ENCODE data around the gene UXS1.

Gene UXS1

GRCh38 chr2:106129150-106129549, 65.0 kb downstream of the UXS1 start:
- DNase-seq = no peak

GRCh38 chr2:106127776-106128268, 66.3 kb downstream of the UXS1 start:
- DNase-seq = no peak

DNA sequence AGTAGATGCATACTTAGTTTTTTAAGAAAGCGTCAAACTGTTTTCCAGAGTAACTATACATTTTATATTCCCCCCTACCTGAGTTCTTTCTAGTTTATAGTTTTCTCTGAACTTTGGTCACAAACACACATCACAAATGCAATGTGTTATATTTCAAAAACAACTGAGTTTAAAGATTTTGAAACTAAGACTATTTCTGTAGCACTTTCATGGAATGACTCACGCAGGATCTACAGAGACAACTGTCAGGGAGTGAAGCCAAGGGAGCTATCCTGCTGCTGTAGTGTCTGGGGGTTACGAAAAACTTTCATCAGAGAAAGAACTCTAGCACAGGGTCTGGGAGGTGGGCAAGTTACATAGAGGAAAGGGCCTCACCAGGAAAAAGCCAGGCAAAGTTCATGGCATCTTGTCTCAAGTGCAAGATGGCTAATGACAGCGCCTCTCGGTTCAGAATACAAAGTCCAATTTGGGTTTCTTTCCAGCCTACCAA, 66.8 kb downstream of the UXS1 start:
- DNase-seq = no peak

DNA sequence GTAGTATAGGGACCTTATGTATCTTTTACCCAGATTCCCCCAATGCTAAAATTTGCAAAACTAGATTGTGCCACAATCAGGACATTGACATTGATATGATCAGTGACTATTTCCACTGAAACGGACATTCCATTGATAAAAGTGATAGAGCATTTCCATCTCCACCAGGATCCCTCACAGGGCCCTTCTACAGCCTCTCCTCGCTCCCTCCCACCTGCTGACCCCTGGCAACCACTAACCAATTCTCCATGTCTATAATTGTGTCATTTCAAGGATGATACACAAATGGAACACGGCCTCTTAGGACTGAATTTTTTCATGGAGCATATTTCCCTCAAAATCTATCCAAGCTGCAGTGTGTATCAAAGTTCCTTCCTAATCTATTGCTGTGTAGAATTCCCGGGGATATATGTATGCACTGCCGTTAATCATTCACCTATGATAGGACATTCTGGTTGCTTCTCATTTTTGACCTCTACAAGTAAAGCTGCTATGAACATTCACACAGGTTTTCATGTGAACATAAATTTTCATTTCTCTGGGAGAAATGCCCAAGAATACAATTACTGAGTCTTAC, 67.3 kb downstream of the UXS1 start:
- DNase-seq = no peak

DNA sequence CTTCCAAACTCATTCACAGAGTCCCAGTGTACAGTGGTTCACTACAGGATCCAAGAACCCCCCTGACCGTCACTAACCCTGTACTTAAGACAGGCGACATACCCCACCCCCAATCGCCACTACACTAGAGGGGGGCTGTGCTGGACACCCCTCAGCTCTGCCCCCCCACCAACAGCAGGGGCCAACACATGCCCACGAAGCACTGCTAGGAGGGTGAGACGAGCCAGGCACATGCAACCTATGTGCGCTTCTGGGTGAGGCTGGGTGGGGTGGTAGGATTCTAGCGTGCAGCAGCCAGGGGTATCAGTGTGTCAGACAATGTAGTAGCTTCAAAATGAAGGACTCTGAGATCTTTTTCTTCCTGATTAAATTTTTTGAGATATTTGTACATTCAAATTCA, 67.8 kb downstream of the UXS1 start:
- DNase-seq = no peak

DNA sequence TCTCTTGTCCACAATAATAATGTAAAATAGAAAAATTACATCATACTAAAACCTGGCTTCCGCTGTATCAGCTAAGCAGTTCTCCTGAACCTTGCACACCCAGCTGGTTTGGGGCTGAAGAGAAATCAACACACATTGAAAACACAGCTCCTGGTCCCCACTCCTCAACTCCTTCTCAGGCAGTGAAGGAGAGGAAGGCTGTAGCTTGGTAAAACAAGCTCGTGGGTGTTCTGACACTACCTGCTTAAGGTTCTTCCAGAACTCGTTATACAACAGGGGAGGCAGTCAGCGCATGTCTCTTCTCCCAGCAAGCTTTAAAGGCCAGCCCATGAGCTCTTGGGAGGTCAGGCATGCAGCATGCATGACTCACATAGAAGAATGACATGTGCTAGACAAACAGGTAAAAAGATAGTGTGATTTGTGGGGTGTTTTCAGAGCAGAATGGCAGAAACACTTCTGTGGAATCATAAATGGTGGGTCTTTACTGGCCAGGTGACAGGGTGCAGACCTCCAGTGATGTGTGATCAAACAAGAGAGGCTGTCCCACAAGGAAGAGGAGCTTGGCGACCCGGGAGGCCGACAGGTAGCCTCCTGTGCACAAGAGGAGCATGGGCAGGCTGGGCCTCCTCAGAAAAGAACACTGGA, 69.1 kb downstream of the UXS1 start:
- DNase-seq = no peak

DNA sequence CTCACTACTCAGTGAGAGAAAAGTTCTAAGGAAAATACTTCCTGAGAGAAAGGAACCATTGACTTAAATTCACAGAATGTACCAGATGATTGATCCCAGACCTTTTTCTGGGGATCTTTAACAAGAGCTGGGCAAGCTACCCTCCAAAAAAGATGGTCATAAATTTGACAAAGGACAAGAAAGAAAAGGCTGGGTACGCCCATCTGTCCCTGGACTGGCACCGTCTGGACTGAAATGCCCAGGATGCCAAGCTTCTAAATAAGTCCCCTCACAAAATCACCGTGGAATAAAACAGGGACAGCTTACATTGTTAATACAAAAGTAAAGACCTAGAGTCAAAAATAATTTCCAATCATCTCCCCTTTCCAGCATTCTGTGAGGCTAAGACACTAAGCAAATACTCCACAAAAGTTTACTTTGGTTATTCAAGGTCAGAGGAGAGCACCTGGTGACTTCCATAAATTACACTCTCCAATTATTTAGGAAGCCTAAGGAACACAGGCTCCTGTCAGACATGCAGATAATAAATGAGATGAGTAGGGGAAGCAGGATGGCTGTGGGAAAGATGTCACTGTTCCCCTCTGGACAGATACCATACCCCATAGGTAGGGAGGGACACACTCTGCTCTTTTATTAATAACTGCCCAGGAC, 69.9 kb downstream of the UXS1 start:
- no peak for DNase-seq

GRCh38 chr2:106122157-106122556, 71.9 kb downstream of the UXS1 start:
- DNase-seq = no peak

DNA sequence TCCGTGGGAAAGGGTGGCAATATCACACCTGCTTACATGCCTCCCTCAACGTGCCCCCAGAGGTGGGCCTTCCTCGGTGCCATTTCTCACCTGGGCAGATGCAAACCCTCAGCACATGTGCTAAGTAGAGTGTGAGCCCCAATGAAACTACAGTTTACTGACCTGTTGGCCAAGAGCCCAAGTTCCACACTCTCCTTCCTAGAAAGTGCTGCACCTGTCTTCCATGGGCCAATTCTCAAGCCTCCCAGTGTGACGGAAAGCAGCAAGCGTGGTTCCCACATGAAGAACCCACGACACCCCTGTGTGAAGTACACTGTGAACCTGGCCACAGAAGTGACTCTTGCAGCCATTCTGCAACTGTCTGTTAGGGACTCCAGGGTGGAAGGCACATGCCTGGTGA, 73.7 kb downstream of the UXS1 start:
- DNase-seq = no peak

GRCh38 chr2:106119074-106119473, 75.0 kb downstream of the UXS1 start:
- no peak for DNase-seq

GRCh38 chr2:106117882-106118684, 76.0 kb downstream of the UXS1 start:
- no peak for DNase-seq

DNA sequence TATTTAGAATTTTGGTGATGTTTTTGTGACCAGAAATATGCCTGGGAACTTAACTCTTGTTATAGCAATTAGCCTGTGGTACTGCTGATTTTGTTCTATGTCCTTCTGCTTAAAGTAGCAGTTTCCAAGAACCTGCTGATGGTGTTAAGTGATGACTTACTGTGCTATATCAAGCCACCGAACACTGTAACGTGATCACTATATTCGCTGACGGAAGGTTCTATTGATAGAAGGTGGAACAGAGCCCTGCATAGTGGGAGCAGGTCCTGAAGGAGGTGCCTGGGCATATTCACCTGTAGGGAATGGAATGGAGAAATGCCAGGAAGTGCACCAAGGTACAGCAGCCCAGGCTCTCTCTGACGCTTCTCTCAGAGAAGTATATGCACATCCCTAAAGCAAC, 76.8 kb downstream of the UXS1 start:
- DNase-seq = no peak

DNA sequence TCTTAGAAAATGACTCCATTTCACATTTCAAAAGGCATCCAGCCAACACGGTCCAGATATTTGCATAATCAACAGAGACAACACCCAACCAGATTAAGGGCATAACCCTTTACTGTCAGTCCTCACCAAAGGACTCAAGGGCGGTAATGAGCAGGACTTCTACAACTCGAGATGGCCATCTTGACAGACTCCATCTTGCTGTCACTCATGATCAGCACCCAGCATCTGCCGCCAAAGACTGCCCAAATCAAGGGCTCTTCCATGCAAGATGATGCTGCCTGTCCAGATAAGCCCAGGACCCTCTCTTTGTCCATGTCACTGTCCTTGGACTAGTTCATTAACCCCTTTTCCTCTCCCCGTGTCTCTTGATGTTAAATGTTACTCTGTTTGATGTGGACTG, 77.9 kb downstream of the UXS1 start:
- DNase-seq = no peak

- DNase-seq = no peak
These were observed 78.4 kb downstream of the UXS1 start for GRCh38 chr2:106115665-106116064.

DNA sequence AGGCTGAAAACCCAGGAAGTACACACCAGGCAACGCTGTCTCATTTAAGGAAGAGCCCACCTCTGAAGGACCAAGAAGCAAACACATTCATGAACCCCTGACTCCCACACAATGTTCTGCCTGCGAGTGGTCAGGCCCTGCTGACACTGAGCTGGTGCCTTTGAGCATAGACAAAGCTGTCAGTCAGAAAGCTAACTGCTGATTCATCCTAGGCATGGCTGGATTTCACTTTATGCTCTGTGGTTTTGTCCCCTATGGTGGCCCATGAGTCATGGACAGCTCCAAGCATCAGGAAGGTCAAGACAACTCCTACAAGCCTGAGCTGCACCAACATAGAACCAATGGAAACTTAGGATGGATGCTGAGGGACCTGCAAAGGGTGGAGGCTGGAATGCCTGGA, 78.9 kb downstream of the UXS1 start:
- no peak for DNase-seq

GRCh38 chr2:106114166-106114565, 79.9 kb downstream of the UXS1 start:
- DNase-seq = no peak

DNA sequence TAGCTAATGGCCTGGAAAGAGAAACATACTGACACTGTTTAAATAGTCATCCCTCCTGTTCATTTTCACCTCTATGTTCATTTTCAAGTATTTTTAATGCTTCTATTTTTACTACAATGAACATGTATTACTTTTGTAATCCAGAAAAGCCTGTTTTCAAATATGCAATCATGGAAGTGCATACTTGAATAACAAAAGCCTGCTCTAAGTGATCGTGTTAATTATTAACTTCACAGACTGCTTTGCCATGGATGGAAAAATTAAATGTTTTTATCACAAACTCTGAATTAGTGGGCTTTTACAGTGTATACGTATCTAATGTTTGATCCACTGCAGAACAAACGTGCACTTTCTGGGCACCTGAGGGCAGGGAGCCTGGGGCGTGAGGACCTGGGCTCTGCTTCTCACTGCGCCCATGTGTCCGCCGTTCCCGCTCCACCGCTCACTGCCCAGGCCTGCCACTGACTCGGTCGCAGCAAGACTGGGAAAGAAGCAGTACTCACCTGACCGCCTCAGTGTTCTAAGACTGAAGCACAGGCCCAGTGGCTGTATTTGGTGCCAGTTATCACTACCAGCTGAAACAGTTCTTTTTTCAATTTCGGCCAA, 80.6 kb downstream of the UXS1 start:
- DNase-seq = no peak

- DNase-seq = no peak
These were observed 82.1 kb downstream of the UXS1 start for GRCh38 chr2:106111882-106112571.

DNA sequence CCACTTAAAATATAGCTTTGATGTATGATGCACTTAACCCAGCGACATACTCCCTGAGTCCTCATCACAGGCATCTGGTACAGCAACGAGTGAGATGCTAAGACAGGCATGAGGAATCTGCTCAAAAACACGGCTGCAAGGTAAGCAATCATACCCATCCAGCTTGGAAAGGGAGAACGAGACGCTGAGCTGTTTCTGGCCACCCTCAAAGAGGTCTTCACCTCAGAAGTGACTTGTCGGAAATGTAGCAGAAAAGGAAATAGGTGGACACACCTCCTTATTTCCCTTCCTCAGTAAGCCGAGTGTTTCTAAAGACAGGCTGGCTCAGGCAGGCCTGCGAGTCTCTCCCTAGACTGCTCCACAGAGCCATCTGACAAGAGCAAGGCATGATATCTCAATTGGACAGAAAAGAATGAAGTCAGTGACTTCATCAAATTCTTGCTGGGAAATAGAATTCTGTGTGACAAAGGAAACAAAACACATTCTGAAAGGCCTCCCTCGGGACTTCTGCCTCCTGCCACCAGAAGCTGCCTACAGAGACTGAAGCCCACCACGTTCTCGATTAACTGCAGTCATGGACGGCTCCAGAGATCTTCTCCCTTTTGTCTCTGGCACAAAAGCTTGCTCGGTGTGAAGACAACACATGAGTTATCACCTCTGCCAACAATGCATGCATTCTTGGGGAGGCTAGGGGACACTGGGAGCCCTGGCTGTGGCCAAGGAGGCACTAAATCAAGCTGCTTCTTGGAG, 84.3 kb downstream of the UXS1 start:
- no peak for DNase-seq

DNA sequence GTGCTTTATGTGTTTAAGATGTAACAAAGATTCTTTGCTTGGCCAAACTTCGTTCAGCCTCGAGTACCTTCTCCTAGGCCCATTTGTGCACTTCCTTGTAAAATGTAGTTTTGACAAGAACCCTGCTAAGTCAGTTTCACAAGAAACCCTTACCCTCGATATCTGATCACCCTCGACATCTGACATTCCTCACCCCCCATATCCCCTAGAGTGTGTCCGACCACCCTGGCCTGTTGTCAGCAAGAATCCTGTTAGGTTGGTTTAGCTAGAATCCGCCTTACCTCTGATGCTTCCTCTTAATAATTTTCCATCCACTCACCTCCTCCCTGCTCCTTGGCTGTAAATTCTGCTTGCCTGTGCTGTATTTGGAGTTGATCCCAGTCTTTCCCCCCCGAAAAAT, 85.3 kb downstream of the UXS1 start:
- DNase-seq = no peak

- peak; percentile 10 for DNase-seq
These were observed 85.8 kb downstream of the UXS1 start for GRCh38 chr2:106108351-106108750.
